HG03060 (cell line): ENCODE measurements around the gene NUCKS1.
"Not testable (repeated sequence)": the region's sequence is repeated elsewhere in the genome, so short reads cannot be mapped to it uniquely, and the experiment has no call there.

ENCODE experiments used
- ATAC-seq: cut with Tn5 transposase; IDR thresholded peaks from one replicate; pipeline ENCODE4 v1.9.1; 2021; ENCODE audit warnings: low read depth, moderate number of reproducible peaks; ENCODE audit not compliant: unreplicated experiment

The NUCKS1 gene

GRCh38 chr1:205739348-205740160 is 10.4 kb downstream of the NUCKS1 start:
- no peak for ATAC-seq

DNA sequence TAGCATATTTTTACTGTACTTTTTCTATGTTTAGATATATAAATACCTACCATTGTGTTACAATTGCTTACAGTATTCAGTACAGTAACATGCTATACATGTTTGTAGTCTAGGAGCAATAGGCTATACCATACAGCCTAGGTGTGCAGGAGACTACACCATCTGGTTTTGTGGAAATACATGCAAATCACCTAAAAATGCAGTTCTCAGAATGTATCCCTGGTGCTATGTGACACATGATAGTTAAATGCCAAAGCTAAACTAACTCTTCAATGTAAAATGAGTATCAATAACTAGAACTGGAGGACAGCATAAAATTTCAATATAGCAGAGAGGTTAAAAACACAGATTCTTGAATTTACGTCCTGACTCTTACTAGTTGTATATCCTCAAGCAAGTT is 14.8 kb downstream of the NUCKS1 start:
- ATAC-seq = no peak

DNA sequence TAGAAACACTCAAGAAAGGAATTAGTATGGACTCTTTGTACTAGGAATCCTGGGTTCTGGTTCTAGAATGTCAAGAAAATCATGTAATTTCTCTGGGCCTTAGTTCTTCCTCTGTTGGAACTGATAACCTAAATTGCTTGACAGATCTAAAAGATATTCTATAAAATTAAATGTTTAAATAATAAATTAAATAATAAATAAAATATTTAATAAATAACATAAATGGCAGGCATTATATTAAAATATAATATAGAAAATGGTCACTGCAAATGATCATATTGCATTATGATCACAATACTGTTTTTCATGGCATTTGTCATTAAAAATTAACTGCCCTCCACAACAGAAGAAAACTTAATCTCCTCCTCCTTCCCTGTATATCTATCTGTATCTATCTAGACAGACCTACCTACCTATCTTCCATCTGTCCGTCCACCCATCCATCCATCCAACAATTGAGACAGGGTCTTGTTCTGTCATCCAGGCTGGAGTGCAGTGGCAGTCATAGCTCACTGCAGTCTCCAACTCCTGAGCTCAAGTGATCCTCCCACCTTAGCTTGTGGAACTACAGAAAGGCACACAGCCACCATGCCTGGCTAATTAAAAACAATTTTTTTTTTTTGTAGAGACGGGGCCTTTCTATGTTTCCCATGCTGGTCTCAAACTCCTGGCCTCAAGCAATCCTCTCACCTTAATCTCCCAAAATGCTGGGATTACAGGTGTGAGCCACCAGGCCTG is 16.4 kb downstream of the NUCKS1 start:
- ATAC-seq = no peak

DNA sequence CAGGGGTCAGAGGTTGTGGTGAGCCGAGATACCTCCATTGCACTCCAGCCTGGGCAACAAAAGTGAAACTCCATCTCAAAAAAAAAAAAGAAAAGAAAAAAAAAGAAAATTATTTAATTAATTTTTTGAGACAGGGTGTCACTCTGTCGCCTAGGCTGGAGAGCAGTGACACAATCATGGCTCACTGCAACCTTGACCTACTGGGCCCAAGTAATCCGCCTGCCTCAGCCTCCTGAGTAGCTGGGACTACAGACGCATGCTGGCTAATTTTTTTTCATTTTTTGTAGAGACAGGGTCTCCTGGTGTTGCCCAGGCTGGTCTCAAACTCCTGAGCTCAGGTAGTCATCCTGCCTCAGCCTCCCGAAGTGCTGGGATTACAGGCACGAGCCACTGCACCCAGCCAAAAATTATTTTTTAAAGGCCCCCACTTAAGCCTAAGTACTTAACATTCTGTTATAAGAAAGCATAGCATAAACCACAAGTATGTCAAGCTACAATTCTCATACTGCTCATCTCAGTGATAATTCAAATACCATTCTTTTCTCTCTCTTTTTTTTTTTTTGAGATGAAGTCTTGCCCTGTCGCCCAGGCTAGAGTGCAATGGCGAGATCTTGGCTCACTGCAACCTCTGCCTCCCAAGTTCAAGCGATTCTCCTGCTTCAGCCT is 19.9 kb downstream of the NUCKS1 start:
- ATAC-seq = no peak

GRCh38 chr1:205726619-205727125 is 23.3 kb downstream of the NUCKS1 start:
- ATAC-seq = no peak

GRCh38 chr1:205725514-205725913 is 24.5 kb downstream of the NUCKS1 start:
- no peak for ATAC-seq

DNA sequence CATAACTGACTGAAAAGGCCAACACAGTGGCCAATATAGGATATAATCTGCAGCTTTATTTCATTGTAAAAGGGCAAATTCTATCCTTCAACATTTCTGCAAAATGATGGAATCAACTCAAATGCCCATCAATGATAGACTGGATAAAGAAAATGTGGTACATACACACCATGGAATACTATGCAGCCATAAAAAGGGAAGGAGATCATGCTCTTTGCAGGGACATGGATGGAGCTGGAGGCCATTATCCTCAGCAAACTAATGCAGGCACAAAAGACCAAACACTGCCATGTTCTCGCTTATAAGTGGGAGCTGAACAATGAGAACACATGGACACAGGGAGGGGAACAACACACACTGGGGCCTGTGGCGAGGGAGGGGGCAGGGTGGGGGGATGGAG is 29.2 kb downstream of the NUCKS1 start:
- ATAC-seq = not testable (repeated sequence)

GRCh38 chr1:205719762-205720161 is 30.2 kb downstream of the NUCKS1 start:
- ATAC-seq = no peak

DNA sequence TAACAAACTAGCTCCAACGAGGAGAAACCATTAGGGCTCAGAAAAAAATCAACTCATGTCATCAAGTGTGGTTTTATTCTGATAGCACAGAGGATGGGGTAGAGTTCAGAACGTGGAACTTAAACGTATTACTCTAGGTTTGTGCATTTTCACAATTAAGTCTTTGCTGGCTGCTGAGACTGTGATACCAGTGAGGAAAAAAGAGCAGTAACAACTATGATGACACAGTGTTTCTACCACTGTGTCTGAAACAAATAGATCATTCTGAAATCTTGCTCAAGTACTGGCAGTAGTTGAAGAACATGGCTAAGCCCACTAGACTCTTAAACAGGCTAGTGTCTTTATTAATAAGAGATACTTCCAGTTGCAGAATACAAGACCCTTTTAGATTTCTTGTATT is 31.0 kb downstream of the NUCKS1 start:
- no peak for ATAC-seq

- no peak for ATAC-seq
These were observed 33.4 kb downstream of the NUCKS1 start for GRCh38 chr1:205716371-205717132.

GRCh38 chr1:205715628-205716027 is 34.4 kb downstream of the NUCKS1 start:
- ATAC-seq = no peak

DNA sequence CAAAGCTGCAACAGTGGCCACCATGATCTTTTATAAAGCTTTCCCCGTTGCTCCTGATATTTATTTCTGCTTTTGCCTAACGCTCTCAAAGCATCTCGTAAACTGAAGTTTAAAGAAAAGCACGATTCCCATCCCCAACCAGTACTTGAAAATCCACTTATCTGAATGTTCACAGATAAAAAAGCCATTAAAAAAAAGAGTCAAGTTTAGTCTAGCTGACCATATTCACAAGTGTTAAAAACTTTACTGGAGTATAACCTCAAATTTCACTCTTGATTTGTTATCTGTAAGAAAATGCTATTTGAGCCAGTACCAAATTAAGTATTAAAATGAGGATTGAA is 35.1 kb downstream of the NUCKS1 start:
- ATAC-seq = no peak

GRCh38 chr1:205714190-205714905 is 35.6 kb downstream of the NUCKS1 start:
- ATAC-seq = no peak

DNA sequence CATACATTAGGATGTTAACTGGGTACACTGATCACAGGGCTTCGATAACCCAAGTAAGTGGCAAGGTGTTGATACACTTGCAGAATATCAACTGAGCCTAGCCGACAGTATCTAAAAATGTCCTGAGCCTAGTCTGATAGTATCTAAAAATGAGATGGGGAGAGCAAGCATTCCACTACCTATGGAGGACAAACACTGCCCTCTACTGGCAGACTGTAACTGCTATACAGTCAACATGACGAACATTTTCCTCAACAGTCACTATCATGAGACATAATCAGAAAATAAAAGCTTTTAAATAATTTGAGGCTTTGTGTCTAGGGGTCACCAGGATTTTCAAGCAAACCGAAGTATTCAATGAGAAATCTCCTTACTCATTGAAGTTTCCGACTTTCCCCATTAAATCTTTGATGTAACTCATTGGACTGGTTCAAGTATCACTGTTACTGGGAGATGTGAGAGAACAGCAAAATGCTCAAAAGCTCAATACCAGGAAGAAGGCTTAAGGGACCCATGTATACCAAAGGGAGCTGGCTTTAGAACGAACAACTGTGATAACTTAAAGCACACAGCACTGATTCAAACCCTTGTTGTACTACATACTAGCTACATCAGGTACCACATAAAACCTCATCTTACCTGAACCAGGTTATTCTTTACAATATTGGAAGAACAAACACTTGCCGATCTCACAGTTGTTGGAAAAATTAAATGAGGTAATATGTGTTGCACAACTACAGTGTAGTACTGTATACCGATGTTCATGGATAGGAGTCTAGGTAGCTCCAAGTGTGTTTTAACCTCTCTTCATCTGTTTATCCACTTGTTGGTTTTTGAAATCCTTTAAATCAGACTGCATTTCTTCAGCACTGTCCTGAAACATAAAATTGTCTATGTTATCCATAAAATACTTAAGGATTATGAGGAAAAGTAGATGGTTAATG is 38.6 kb downstream of the NUCKS1 start:
- no peak for ATAC-seq

- ATAC-seq = no peak
These were observed 39.5 kb downstream of the NUCKS1 start for GRCh38 chr1:205710201-205711062.

DNA sequence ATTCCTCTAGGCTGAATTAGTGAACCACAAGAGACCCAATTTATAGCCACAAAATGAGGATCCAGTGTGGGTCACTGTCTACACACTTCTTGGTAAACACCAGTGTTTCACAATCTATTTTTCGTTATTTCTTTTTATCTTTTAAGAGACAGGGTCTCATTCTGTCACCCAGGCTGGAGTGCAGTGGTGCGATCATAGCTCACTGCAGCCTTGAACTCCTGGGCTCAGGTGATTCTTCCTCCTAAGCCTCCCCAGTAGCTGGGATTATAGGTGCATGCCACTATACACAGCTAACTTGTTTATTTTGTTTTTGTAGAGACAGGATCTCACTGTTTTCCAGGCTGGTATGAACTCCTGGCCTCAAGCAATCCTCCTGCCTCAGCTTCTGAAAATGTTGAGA is 40.3 kb downstream of the NUCKS1 start:
- ATAC-seq = no peak

DNA sequence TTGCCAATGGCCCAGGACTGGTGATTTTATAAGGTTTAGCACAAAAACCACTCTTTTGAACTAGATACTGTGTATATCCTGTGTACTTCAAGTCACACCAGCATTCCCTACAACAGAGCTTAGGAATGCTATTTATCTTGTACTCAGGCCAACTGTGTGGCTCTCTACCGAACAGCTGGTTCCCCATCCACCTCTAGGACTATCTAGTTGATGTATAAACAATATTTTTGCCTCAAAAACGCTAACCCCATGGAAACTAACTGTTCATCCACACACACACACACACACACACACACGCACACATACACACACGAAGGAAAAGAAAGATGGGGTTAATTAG is 41.0 kb downstream of the NUCKS1 start:
- no peak for ATAC-seq
